MG63 (cell line): ENCODE measurements around the gene AVPR1A. TPM values are rescaled to one million over a fixed set of nuclear protein-coding genes. Genes with fewer than 3 reads are reported as not detected.
"Not testable (repeated sequence)": the region's sequence is repeated elsewhere in the genome, so short reads cannot be mapped to it uniquely, and the experiment has no call there.

Experiments
- DNase-seq: peaks from one replicate; pipeline ENCODE4 v3.0.0-alpha.2; 2020
- H3K27me3 ChIP-seq: fragments of 250-450 bp; sonication (Bioruptor Pico); 2 replicates; pipeline ENCODE4 v1.5.1; 2020; ENCODE audit warnings: mild to moderate bottlenecking, moderate library complexity
- H3K36me3 ChIP-seq: fragments of 250-450 bp; sonication (Bioruptor Pico); 2 replicates; pipeline ENCODE4 v1.5.1; 2020; ENCODE audit warnings: mild to moderate bottlenecking, moderate library complexity
- H3K4me3 ChIP-seq: fragments of 250-450 bp; sonication (Bioruptor Pico); 2 replicates; pipeline ENCODE4 v1.5.1; 2020; ENCODE audit warnings: mild to moderate bottlenecking, moderate library complexity
- H3K9me3 ChIP-seq: fragments of 250-450 bp; sonication (Bioruptor Pico); 2 replicates; pipeline ENCODE4 v1.5.1; 2020; ENCODE audit warnings: mild to moderate bottlenecking, moderate library complexity
- total RNA-seq: library from RNA; depleted of rRNA; stranded (reverse); fragments of >200 nt; shearing (Covaris generic); gene quantifications from 2 replicates; pipeline ENCODE4 v1.2.3, GENCODE V29; 2014; ENCODE audit warnings: low replicate concordance; rRNA removed

Gene AVPR1A
- total RNA-seq: not detected in 2 replicates

GRCh38 chr12:63150713-63151622, at the start of gene AVPR1A:
TSS of gene AVPR1A (minus strand) at chr12:63151201. CDS start at chr12:63150836, 365 bp downstream.
- Histone ChIP-seq H3K9me3 (no peaks in the 10 kb centered on the region), H3K27me3 (peaks cover 67% of the 10 kb centered on the region), H3K36me3 (no peaks in the 10 kb centered on the region), H3K4me3 (peak within 1 kb of the TSS; percentile 15)
- no peak for DNase-seq

GRCh38 chr12:63196168-63196567, 45.2 kb upstream of the AVPR1A start:
- H3K36me3 ChIP-seq: no peaks in the 10 kb centered on the region
- no peaks in the 10 kb centered on the region for H3K9me3 ChIP-seq
- no peak for DNase-seq
- H3K4me3 ChIP-seq: no peak overlapping the region
- no peaks in the 10 kb centered on the region for H3K27me3 ChIP-seq

- no peak for DNase-seq
- H3K27me3 ChIP-seq: 0 out of 2 replicates have a peak, but pooled peaks cover under 1% of the 10 kb centered on the region
Observed at GRCh38 chr12:63179224-63179623, 28.2 kb upstream of the AVPR1A start.

GRCh38 chr12:63170321-63170720, 19.3 kb upstream of the AVPR1A start:
- no peak for DNase-seq
- H3K36me3 ChIP-seq: no peaks in the 10 kb centered on the region
- H3K27me3 ChIP-seq: peaks cover 4% of the 10 kb centered on the region; the same call in 1 of the 2 replicates
- H3K9me3 ChIP-seq: no peaks in the 10 kb centered on the region
- no peak overlapping the region for H3K4me3 ChIP-seq

More at GRCh38 chr12:63179224-63179623, 28.2 kb upstream of the AVPR1A start:
- Histone ChIP-seq H3K9me3 (0 out of 2 replicates have a peak, but pooled peaks cover 2% of the 10 kb centered on the region), H3K36me3 (no peaks in the 10 kb centered on the region), H3K4me3 (no peak overlapping the region)

GRCh38 chr12:63167741-63168140, 16.7 kb upstream of the AVPR1A start:
- not testable (repeated sequence) for H3K27me3 ChIP-seq, H3K36me3 ChIP-seq, DNase-seq, H3K4me3 ChIP-seq, H3K9me3 ChIP-seq

GRCh38 chr12:63164911-63165310, 13.9 kb upstream of the AVPR1A start:
- H3K36me3 ChIP-seq: no peaks in the 10 kb centered on the region
- no peak for DNase-seq
- H3K9me3 ChIP-seq: no peaks in the 10 kb centered on the region
- H3K27me3 ChIP-seq: no peaks in the 10 kb centered on the region; the same call in 1 of the 2 replicates
- no peak overlapping the region for H3K4me3 ChIP-seq

GRCh38 chr12:63163541-63163940, 12.5 kb upstream of the AVPR1A start:
- no peaks in the 10 kb centered on the region for H3K36me3 ChIP-seq
- H3K4me3 ChIP-seq: no peak overlapping the region
- no peaks in the 10 kb centered on the region for H3K9me3 ChIP-seq
- DNase-seq: no peak
- H3K27me3 ChIP-seq: no peaks in the 10 kb centered on the region; the same call in none of the 2 replicates

- Histone ChIP-seq H3K4me3 (no peak overlapping the region), H3K36me3 (no peaks in the 10 kb centered on the region), H3K27me3 (peaks cover 44% of the 10 kb centered on the region), H3K9me3 (no peaks in the 10 kb centered on the region)
- DNase-seq: no peak
Observed at GRCh38 chr12:63155375-63155774, 4.4 kb upstream of the AVPR1A start.

GRCh38 chr12:63154560-63154959, 3.6 kb upstream of the AVPR1A start:
- H3K9me3 ChIP-seq: no peaks in the 10 kb centered on the region
- no peak overlapping the region for H3K4me3 ChIP-seq

GRCh38 chr12:63152321-63152700, 1.3 kb upstream of the AVPR1A start:
- Histone ChIP-seq H3K36me3 (no peaks in the 10 kb centered on the region), H3K27me3 (peaks cover 70% of the 10 kb centered on the region), H3K9me3 (no peaks in the 10 kb centered on the region), H3K4me3 (no peak overlapping the region)
- DNase-seq: no peak

More at GRCh38 chr12:63154560-63154959, 3.6 kb upstream of the AVPR1A start:
- Histone ChIP-seq H3K27me3 (peaks cover 52% of the 10 kb centered on the region), H3K36me3 (no peaks in the 10 kb centered on the region)
- no peak for DNase-seq

GRCh38 chr12:63151623-63152320, 771 bp upstream of the AVPR1A start:
- Histone ChIP-seq H3K27me3 (peaks cover 64% of the 10 kb centered on the region), H3K4me3 (no peak overlapping the region)

GRCh38 chr12:63149909-63150712, 890 bp downstream of the AVPR1A start:
- Histone ChIP-seq H3K4me3 (no peak overlapping the region), H3K27me3 (peaks cover 65% of the 10 kb centered on the region), H3K36me3 (no peaks in the 10 kb centered on the region), H3K9me3 (no peaks in the 10 kb centered on the region)
- DNase-seq: no peak

More at GRCh38 chr12:63151623-63152320, 771 bp upstream of the AVPR1A start:
- peak; percentile 27 for DNase-seq
- Histone ChIP-seq H3K36me3 (no peaks in the 10 kb centered on the region), H3K9me3 (no peaks in the 10 kb centered on the region)

- Histone ChIP-seq H3K4me3 (no peak overlapping the region), H3K27me3 (peaks cover 34% of the 10 kb centered on the region), H3K36me3 (no peaks in the 10 kb centered on the region), H3K9me3 (no peaks in the 10 kb centered on the region)
- no peak for DNase-seq
Observed at GRCh38 chr12:63144556-63144955, 6.4 kb downstream of the AVPR1A start.

GRCh38 chr12:63138488-63138887, 12.5 kb downstream of the AVPR1A start:
- Histone ChIP-seq H3K4me3 (no peak overlapping the region), H3K9me3 (no peaks in the 10 kb centered on the region), H3K27me3 (peaks cover 12% of the 10 kb centered on the region), H3K36me3 (no peaks in the 10 kb centered on the region)
- no peak for DNase-seq

GRCh38 chr12:63133981-63134380, 17.0 kb downstream of the AVPR1A start:
- DNase-seq: no peak
- H3K9me3 ChIP-seq: no peaks in the 10 kb centered on the region
- H3K36me3 ChIP-seq: no peaks in the 10 kb centered on the region
- H3K27me3 ChIP-seq: 0 out of 2 replicates have a peak, but pooled peaks cover 4% of the 10 kb centered on the region
- no peak overlapping the region for H3K4me3 ChIP-seq

- Histone ChIP-seq H3K9me3 (no peaks in the 10 kb centered on the region), H3K4me3 (no peak overlapping the region), H3K27me3 (0 out of 2 replicates have a peak, but pooled peaks cover 4% of the 10 kb centered on the region), H3K36me3 (no peaks in the 10 kb centered on the region)
- no peak for DNase-seq
Observed at GRCh38 chr12:63132201-63132600, 18.8 kb downstream of the AVPR1A start.
